ENCODE data around the gene PIK3CD. TPM values are rescaled to one million over a fixed set of nuclear protein-coding genes. Genes with fewer than 3 reads are reported as not detected.
"Not testable (repeated sequence)": the region's sequence is repeated elsewhere in the genome, so short reads cannot be mapped to it uniquely, and the experiment has no call there.

Gene PIK3CD
- total RNA-seq, 4 donors from 2014 or later: 4.2 to 5.4 (median 5.0) TPM

DNA sequence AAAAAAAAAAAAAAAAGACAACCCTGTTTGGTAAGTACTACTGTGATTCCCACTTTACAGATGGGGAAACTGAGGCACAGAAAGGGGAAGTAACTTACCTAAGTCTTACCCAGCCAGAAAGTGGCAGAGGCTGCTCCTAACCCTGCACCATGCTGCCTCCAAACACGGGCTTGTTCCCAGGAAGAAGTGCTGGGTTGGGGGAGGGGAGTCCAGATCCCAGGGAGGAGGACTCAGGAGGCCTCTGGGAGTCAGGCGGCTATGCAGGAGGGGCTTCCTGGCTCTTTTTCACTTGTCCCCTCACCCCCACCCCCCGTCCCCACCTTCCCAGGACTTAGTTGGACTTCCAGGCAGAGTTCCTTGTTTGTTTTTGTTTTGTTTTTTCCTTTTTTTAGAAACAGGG, 23.9 kb downstream of the PIK3CD start:
- no peak overlapping the region for H3K4me3 ChIP-seq (ENCODE audit: low read depth, poor library complexity, severe bottlenecking)
- 84 to 86% methylated on average over 3 of the region's 3 CpGs for WGBS, 2 donors
- TF ChIP-seq, protein P1, sequence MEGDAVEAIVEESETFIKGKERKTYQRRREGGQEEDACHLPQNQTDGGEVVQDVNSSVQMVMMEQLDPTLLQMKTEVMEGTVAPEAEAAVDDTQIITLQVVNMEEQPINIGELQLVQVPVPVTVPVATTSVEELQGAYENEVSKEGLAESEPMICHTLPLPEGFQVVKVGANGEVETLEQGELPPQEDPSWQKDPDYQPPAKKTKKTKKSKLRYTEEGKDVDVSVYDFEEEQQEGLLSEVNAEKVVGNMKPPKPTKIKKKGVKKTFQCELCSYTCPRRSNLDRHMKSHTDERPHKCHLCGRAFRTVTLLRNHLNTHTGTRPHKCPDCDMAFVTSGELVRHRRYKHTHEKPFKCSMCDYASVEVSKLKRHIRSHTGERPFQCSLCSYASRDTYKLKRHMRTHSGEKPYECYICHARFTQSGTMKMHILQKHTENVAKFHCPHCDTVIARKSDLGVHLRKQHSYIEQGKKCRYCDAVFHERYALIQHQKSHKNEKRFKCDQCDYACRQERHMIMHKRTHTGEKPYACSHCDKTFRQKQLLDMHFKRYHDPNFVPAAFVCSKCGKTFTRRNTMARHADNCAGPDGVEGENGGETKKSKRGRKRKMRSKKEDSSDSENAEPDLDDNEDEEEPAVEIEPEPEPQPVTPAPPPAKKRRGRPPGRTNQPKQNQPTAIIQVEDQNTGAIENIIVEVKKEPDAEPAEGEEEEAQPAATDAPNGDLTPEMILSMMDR (IDR thresholded peaks at IDR 0.05): no peak
- TF ChIP-seq POLR2A (IDR thresholded peaks at IDR 0.05): no peak
- intact Hi-C loops (cut with DNase I; ENCODE audit: low total_unique reads): no loop called here
- DNase-seq (ENCODE audit: low spot score in 2 of 2): no peak

- intact Hi-C loops (cut with DNase I; ENCODE audit: low total_unique reads); DNase-seq (ENCODE audit: low spot score in 2 of 2); H3K4me3 ChIP-seq (ENCODE audit: low read depth, poor library complexity, severe bottlenecking): not testable (repeated sequence)
- 94 to 95% methylated on average over 7 of the region's 7 CpGs for WGBS, 2 donors
Observed at GRCh38 chr1:9676128-9676527, 24.6 kb downstream of the PIK3CD start.

- DNase-seq (ENCODE audit: low spot score in 2 of 2): no peak
- WGBS, 2 donors: 62 to 63% methylated on average over 10 of the region's 10 CpGs
- intact Hi-C loops (cut with DNase I; ENCODE audit: low total_unique reads): no loop called here
- no peak overlapping the region for H3K4me3 ChIP-seq (ENCODE audit: low read depth, poor library complexity, severe bottlenecking)
- TF ChIP-seq, protein P1 (IDR thresholded peaks at IDR 0.05): no peak
- TF ChIP-seq POLR2A (IDR thresholded peaks at IDR 0.05): no peak
Observed at GRCh38 chr1:9676815-9677393, 25.4 kb downstream of the PIK3CD start.

DNA sequence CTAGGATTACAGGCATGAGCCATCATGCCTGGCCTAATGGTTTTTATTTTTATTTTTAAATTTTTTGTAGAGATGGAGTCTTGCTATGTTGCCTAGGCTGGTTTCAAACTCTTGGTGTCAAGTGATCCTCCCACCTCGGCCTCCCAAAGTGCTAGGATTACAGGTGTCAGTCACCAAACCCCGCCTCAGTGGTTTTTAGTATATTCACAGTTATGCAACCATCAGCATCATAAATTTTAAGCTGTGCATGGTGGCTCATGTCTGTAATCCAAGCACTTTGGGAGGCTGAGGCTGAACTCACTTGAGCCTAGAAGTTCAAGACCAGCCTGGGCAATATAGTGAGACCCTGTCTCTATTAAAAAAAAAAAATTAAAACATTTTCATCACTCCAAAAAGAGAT, 28.6 kb downstream of the PIK3CD start:
- DNase-seq (ENCODE audit: low spot score in 2 of 2): no peak
- 93 to 94% methylated on average over 2 of the region's 2 CpGs for WGBS, 2 donors
- intact Hi-C loops (cut with DNase I; ENCODE audit: low total_unique reads): no loop called here
- TF ChIP-seq, protein P1 (IDR thresholded peaks at IDR 0.05): no peak
- no peak for TF ChIP-seq POLR2A (IDR thresholded peaks at IDR 0.05)
- H3K4me3 ChIP-seq (ENCODE audit: low read depth, poor library complexity, severe bottlenecking): no peak overlapping the region

GRCh38 chr1:9680828-9681227, 29.3 kb downstream of the PIK3CD start:
- TF ChIP-seq, protein P1 (IDR thresholded peaks at IDR 0.05): no peak
- no peak for TF ChIP-seq POLR2A (IDR thresholded peaks at IDR 0.05)
- intact Hi-C loops (cut with DNase I; ENCODE audit: low total_unique reads): no loop called here
- no peak overlapping the region for H3K4me3 ChIP-seq (ENCODE audit: low read depth, poor library complexity, severe bottlenecking)
- DNase-seq (ENCODE audit: low spot score in 2 of 2): no peak
- WGBS, 2 donors: 81 to 88% methylated on average over 6 of the region's 6 CpGs

- no peak overlapping the region for H3K4me3 ChIP-seq (ENCODE audit: low read depth, poor library complexity, severe bottlenecking)
- DNase-seq (ENCODE audit: low spot score in 2 of 2): no peak
- intact Hi-C loops (cut with DNase I; ENCODE audit: low total_unique reads): no loop called here
- 93 to 100% methylated on average over 1 of the region's 1 CpG for WGBS, 2 donors
- TF ChIP-seq, protein P1 (IDR thresholded peaks at IDR 0.05): no peak
- TF ChIP-seq POLR2A (IDR thresholded peaks at IDR 0.05): no peak
Observed at GRCh38 chr1:9684801-9685200, 33.3 kb downstream of the PIK3CD start.
